HL-60 (cell line): ENCODE measurements around the gene MEFV.

ENCODE experiments used
- CTCF ChIP-seq: IDR thresholded peaks from one replicate; pipeline ENCODE4 v1.5.1; 2011; ENCODE audit warnings: low read length, control low read depth, inconsistent platforms; ENCODE audit not compliant: insufficient read depth
- SPI1 ChIP-seq: IDR thresholded peaks from 2 replicates; pipeline ENCODE4 v1.6.1; 2012; ENCODE audit warnings: low read depth, mild to moderate bottlenecking, borderline replicate concordance

- TF ChIP-seq CTCF (no peak), SPI1 (no peak)
Observed at GRCh38 chr16:3256146-3256865, at the start of gene MEFV.
